Measurements from ENCODE around the gene SLC2A9. TPM values are rescaled to one million over a fixed set of nuclear protein-coding genes. Genes with fewer than 3 reads are reported as not detected.

The SLC2A9 gene
- polyA plus RNA-seq, 2 of the 4 experiments (the other 2 are of a cell fraction): 0.62 to 0.70 TPM

- ChIA-PET CTCF (interaction anchor here (1.2 to 1.8 kb wide), 3 partner anchors 116 to 196 kb away, joined by 3 to 5 read pairs (median 3); no protein-coding TSS in a partner anchor), POLR2A (no interaction called here)
- H3K9me3 ChIP-seq: no peaks in the 10 kb centered on the region
- H3K4me3 ChIP-seq: no peak overlapping the region
- 36% methylated on average over 5 of the region's 5 CpGs for WGBS (ENCODE audit: missing lambda C conversion rate)
- H3K27ac ChIP-seq: no peak overlapping the region
- DNase-seq (ENCODE audit: low read depth in 1 of 2, low spot score in 1 of 2) (no peak), FAIRE-seq (no peak), ATAC-seq (no peak)
- H3K4me1 ChIP-seq: no peaks in the 10 kb centered on the region
- H3K4me2 ChIP-seq: no peak overlapping the region
- TF ChIP-seq HES2 (IDR thresholded peaks at IDR 0.05): no peak
- no peak for TF ChIP-seq SMC3 (IDR thresholded peaks at IDR 0.05)
- no peak for TF ChIP-seq HOXB5 (CRISPR knock-in tag; IDR thresholded peaks at IDR 0.05)
- TF ChIP-seq JUN (IDR thresholded peaks at IDR 0.05): no peak
- no peak for TF ChIP-seq CHD2 (IDR thresholded peaks at IDR 0.05; ENCODE audit: low read length, partially characterized antibody)
- no peak for TF ChIP-seq GATA3 (IDR thresholded peaks at IDR 0.05; ENCODE audit: borderline replicate concordance)
- TF ChIP-seq NR3C1 (IDR thresholded peaks at IDR 0.05): no peak
These were observed 121.8 kb downstream of the SLC2A9 start for GRCh38 chr4:9899306-9900055.

- POLR2A ChIA-PET: no interaction called here
- DNase-seq (ENCODE audit: low read depth in 1 of 2, low spot score in 1 of 2) (peak; percentile 11 to 31), FAIRE-seq (no peak), ATAC-seq (peak; percentile 76 to 86)
- no peak overlapping the region for H3K4me3 ChIP-seq
- no peak overlapping the region for H3K4me2 ChIP-seq
- no peaks in the 10 kb centered on the region for H3K9me3 ChIP-seq
- CTCF ChIA-PET: interaction anchor here (1.2 to 1.8 kb wide), 2 partner anchors 121 to 195 kb away, joined by 3 to 5 read pairs; no protein-coding TSS in a partner anchor
- 42% methylated on average over 9 of the region's 9 CpGs for WGBS (ENCODE audit: missing lambda C conversion rate)
- no peak overlapping the region for H3K27ac ChIP-seq
- TF ChIP-seq ESRRA (IDR thresholded peaks at IDR 0.05; ENCODE audit: borderline replicate concordance, low read length) (no peak), RAD21 (conservative IDR thresholded peaks at IDR 0.05 in 1 of 2, IDR thresholded peaks at IDR 0.05 in 1 of 2) (peak; percentile 13 to 47; a peak in 2 of 5 replicates)
- no peaks in the 10 kb centered on the region for H3K4me1 ChIP-seq
These were observed 122.5 kb downstream of the SLC2A9 start for GRCh38 chr4:9898596-9899305.

GRCh38 chr4:9895333-9895705 is 126.0 kb downstream of the SLC2A9 start:
- ChIA-PET CTCF (no interaction called here), POLR2A (no interaction called here)
- no peak overlapping the region for H3K4me2 ChIP-seq
- TF ChIP-seq JUNB (IDR thresholded peaks at IDR 0.05) (no peak), BCL3 (IDR thresholded peaks at IDR 0.05) (no peak), FOXS1 (CRISPR knock-in tag; IDR thresholded peaks at IDR 0.05) (no peak), GATA3 (IDR thresholded peaks at IDR 0.05; ENCODE audit: borderline replicate concordance) (no peak), USF2 (IDR thresholded peaks at IDR 0.05) (no peak), TFCP2L1 (CRISPR knock-in tag; IDR thresholded peaks at IDR 0.05) (no peak), EHMT2 (IDR thresholded peaks at IDR 0.05; ENCODE audit: low read depth) (no peak), ZFP36 (IDR thresholded peaks at IDR 0.05; ENCODE audit: borderline replicate concordance, partially characterized antibody) (no peak), RCOR1 (IDR thresholded peaks at IDR 0.05; ENCODE audit: low read depth, low read length) (no peak), NR3C1 (IDR thresholded peaks at IDR 0.05) (no peak), PBX3 (IDR thresholded peaks at IDR 0.05) (no peak)
- no peak overlapping the region for H3K4me3 ChIP-seq
- ATAC-seq (no peak), DNase-seq (ENCODE audit: low read depth in 1 of 2, low spot score in 1 of 2) (no peak), FAIRE-seq (no peak)
- H3K27ac ChIP-seq: no peak overlapping the region
- no peaks in the 10 kb centered on the region for H3K9me3 ChIP-seq
- 4% methylated on average over 4 of the region's 4 CpGs for WGBS (ENCODE audit: missing lambda C conversion rate)
- no peaks in the 10 kb centered on the region for H3K4me1 ChIP-seq

All from A549 (cell line).